Measurements from ENCODE around the gene HAGHL.
"Not testable (repeated sequence)": the region's sequence is repeated elsewhere in the genome, so short reads cannot be mapped to it uniquely, and the experiment has no call there.

The HAGHL gene

DNA sequence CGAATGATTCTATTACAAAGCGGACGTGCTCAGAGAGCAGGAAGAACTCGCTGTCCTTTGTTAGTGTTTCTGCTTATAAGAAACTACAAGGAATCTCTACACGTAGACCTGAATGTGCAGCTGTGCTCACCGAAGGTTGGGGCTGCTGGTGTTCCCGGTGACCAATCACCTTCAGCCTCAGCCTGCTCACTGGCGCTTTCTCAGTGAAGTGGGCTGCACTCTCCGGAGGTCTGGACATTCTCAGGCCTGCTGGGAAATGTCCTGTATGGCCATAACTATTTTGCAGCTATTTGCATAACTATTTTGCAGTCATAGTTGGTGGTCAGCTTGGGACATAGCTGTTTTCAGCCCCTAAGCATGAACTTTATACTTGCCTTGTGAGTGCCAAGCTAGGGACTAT, 23.6 kb downstream of the HAGHL start:
- DNase-seq (ENCODE audit: extremely low read depth in 1 of 2, low read depth in 1 of 2): no peak

DNA sequence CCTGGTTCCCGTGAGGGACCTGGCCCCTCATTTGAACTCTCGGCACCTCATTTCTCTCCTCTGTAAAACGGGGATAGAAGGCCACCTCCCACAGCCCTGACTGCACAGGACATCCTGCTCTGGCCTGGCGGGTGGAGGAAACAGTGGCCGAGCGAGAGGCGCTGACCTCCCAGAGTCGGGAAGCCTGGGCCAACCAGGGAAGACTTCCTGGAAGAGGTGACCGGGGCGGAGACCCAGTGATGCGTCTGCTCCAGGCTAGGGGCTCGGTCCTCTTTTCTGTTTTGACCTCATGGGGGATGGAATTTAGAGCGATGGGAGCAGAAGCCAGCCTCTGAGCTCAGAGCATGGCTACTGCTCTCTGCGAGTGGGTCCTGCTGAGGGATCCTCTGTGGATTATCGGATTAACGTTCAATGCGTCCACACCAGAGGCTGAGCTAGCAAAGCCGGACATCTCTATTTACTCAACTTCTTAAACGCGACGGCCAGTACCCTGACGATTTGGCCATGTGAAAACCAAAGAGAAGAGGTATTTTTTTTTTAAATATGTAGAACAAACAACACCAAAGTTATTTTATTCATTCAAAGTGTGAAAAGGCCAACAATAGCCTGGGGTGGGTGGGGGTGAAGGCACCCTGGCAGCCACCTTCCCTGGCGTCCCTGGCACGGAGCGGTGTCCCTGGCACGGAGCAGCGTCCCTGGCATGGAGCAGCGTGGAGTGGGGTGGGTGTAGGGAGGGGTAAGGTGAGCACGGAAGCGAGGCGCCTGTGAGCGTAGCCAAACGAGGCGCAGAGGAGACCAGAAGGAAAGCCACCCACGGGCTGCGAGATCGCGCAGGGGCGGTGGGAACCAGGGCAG, 24.5 kb downstream of the HAGHL start:
- DNase-seq (ENCODE audit: extremely low read depth in 1 of 2, low read depth in 1 of 2): no peak

- DNase-seq (ENCODE audit: extremely low read depth in 1 of 2, low read depth in 1 of 2): no peak
Measured at GRCh38 chr16:752007-752312, 25.1 kb downstream of the HAGHL start.

- not testable (repeated sequence) for DNase-seq (ENCODE audit: extremely low read depth in 1 of 2, low read depth in 1 of 2)
Measured at GRCh38 chr16:754121-754607, 27.3 kb downstream of the HAGHL start.

GRCh38 chr16:754656-755055, 27.8 kb downstream of the HAGHL start:
- no peak for DNase-seq (ENCODE audit: extremely low read depth in 1 of 2, low read depth in 1 of 2)

DNA sequence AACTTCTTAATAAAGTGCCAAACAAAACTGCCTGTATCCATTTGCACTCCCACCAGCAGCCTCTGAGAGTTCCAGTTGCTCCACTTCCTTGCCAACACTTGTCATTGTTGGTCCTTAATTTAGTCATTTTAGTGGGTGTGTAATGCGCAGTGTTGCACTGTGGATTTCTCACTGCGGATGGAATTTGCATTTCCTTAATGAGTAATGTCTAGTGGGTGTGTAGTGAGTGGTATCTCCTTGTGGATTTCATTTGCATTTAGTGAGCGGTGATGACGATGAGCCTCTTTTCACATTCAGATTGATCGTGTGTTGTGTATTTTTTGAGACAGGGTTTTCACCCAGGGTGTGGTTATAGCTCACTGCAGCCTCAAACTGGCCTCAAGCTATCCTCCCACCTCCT, 29.5 kb downstream of the HAGHL start:
- DNase-seq (ENCODE audit: extremely low read depth in 1 of 2, low read depth in 1 of 2): no peak

DNA sequence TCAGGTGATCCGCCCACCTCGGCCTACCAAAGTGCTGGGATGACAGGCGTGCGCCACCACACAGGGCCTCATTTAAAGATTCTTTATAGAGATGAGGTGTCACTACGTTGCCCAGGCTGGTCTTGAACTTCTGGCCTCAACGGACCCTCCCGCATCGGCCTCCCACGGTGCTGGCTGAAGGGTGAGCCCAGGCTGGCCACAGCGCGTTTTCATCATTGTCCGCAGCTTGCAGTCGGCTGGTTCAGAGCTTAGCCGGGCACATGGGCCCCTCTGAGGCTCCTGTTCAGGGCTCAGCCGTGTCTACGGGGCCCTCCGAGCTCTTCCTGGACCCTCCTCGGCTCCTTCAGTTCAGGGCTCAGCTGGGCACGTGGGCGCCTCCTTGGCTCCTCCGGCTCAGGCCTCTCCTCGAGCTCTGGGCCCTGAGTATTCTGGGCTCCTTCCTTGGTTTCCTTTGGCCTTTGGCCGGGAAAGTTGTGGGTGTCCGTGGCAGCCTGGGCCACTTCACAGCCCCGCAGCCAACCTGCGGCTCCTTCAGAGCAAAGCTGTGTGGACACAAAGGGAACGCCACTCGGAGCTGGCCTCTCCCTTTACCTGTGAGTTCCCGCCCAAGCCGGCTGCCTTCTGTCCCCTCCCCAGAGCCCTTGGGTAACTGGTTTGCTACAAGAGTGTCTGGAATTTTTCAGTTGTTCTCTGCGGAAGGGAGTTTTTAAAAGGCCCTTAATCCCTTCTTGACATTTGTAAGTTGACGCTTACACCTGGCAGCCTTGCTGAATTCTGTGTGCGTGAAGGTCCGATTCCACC, 32.4 kb downstream of the HAGHL start:
- DNase-seq (ENCODE audit: extremely low read depth in 1 of 2, low read depth in 1 of 2): no peak

GRCh38 chr16:760065-760464, 33.2 kb downstream of the HAGHL start:
- no peak for DNase-seq (ENCODE audit: extremely low read depth in 1 of 2, low read depth in 1 of 2)

GRCh38 chr16:760545-761343, 33.8 kb downstream of the HAGHL start, which contains the start of gene MSLN:
Gene MSLN, plus strand, starts transcription at chr16:760734. Its CDS starts 1,947 bp downstream, at chr16:762681.
- DNase-seq (ENCODE audit: extremely low read depth in 1 of 2, low read depth in 1 of 2): no peak

- DNase-seq (ENCODE audit: extremely low read depth in 1 of 2, low read depth in 1 of 2): no peak
Measured at GRCh38 chr16:761625-762513, 35.0 kb downstream of the HAGHL start.

- no peak for DNase-seq (ENCODE audit: extremely low read depth in 1 of 2, low read depth in 1 of 2)
Measured at GRCh38 chr16:762595-763268, 35.8 kb downstream of the HAGHL start.

- DNase-seq (ENCODE audit: extremely low read depth in 1 of 2, low read depth in 1 of 2): no peak
Measured at GRCh38 chr16:763369-764183, 36.7 kb downstream of the HAGHL start.

DNA sequence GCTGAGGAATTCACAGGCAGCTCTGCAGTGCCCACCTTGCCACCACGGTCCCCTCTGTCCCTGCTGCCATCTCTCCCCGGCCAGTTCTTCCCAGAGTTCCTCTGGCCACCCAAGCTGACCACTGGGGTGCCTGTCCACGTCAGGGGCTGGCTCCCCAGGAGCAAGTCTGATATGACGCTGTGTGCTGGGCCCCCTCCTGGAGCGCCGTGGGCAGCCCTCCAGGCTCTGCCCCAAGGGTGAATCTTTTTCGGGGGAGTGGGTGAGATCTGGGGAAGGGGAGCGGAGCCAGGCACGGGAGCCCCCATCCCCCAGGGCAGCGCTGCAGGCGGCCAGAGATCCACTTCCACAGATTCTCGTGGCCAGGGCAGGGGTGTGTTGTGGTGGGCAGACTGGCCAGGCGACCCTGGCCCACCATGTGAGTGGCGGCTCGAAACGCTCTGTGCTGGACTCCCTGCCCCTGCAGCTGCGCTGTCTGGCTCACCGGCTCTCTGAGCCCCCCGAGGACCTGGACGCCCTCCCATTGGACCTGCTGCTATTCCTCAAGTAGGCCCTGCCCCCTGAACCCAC, 37.4 kb downstream of the HAGHL start:
- no peak for DNase-seq (ENCODE audit: extremely low read depth in 1 of 2, low read depth in 1 of 2)

DNA sequence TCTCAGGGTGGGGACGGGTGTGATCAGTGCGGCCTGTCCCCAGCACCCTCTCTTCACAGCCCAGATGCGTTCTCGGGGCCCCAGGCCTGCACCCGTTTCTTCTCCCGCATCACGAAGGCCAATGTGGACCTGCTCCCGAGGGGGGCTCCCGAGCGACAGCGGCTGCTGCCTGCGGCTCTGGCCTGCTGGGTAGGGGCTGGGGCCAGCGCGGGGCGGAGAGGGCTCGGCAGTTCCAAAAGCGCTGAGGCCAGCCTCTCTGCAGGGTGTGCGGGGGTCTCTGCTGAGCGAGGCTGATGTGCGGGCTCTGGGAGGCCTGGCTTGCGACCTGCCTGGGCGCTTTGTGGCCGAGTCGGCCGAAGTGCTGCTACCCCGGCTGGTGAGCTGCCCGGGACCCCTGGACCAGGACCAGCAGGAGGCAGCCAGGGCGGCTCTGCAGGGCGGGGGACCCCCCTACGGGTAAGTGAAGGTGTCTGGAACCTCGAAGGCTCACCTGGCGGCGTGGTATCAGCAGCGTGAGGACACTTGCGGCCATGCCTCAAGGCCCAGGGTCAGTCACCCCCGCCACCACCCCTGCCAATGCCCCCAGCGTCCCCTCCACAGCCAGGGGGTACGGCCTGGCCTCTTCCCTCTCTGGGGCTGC, 38.1 kb downstream of the HAGHL start:
- DNase-seq (ENCODE audit: extremely low read depth in 1 of 2, low read depth in 1 of 2): no peak

GRCh38 chr16:765488-765865, 38.6 kb downstream of the HAGHL start:
- no peak for DNase-seq (ENCODE audit: extremely low read depth in 1 of 2, low read depth in 1 of 2)

DNA sequence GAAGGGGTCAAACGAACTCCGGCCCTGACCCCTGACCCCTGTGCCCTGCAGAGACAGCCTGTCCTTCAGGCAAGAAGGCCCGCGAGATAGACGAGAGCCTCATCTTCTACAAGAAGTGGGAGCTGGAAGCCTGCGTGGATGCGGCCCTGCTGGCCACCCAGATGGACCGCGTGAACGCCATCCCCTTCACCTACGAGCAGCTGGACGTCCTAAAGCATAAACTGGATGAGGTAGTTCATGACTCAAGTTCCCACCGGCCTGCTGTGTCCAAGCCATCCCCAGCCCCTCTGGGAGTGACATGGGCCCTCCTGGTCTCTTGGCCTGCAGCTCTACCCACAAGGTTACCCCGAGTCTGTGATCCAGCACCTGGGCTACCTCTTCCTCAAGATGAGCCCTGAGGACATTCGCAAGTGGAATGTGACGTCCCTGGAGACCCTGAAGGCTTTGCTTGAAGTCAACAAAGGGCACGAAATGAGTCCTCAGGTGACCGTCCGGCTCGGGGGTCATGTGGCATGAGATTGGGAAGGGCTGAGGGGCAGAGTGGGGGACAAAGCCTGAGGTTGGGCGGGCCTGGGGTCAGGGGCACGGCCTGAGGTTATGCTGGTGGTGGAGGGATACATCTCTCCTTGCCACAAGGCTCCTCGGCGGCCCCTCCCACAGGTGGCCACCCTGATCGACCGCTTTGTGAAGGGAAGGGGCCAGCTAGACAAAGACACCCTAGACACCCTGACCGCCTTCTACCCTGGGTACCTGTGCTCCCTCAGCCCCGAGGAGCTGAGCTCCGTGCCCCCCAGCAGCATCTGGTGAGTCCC, 39.3 kb downstream of the HAGHL start:
- DNase-seq (ENCODE audit: extremely low read depth in 1 of 2, low read depth in 1 of 2): no peak
